Muscle layer of duodenum (tissue), 2 donors: Measurements from ENCODE around the gene HOXC12.

Experiments used
- H3K27ac ChIP-seq: one replicate; pipeline ENCODE4 v1.7.0; 2013; ENCODE audit warnings: mild to moderate bottlenecking, low read length
- H3K27me3 ChIP-seq: one replicate; pipeline ENCODE4 v1.7.0; 2013; ENCODE audit warnings: low read depth, mild to moderate bottlenecking, control low read depth, low read length
- H3K36me3 ChIP-seq, 2 donors: one replicate each; pipeline ENCODE4 v1.7.0; 2013; ENCODE audit warnings: low read length in 2 of 2, control low read depth in 1 of 2, mild to moderate bottlenecking in 1 of 2; ENCODE audit not compliant: insufficient read depth in 2 of 2, control insufficient read depth in 1 of 2
- H3K4me1 ChIP-seq, 2 donors: one replicate each; pipeline ENCODE4 v1.7.0; 2013; ENCODE audit warnings: low read length in 2 of 2, mild to moderate bottlenecking in 2 of 2, control low read depth in 1 of 2, moderate library complexity in 1 of 2; ENCODE audit not compliant: insufficient read depth in 2 of 2, control insufficient read depth in 1 of 2
- H3K4me3 ChIP-seq, 2 donors: one replicate each; pipeline ENCODE4 v1.7.0; 2013; ENCODE audit warnings: low read length in 2 of 2, low read depth in 1 of 2, mild to moderate bottlenecking in 1 of 2
- H3K9me3 ChIP-seq, 2 donors: one replicate each; pipeline ENCODE4 v1.7.0; 2013; ENCODE audit warnings: low read length in 2 of 2, control low read depth in 1 of 2, mild to moderate bottlenecking in 1 of 2; ENCODE audit not compliant: control insufficient read depth in 1 of 2
- donor health status: healthy.

HOXC12 gene

GRCh38 chr12:53989227-53990113 is 34.8 kb downstream of the HOXC12 start:
- Histone ChIP-seq H3K27ac (no peak overlapping the region), H3K4me3 (no peak overlapping the region), H3K36me3 (no peaks in the 10 kb centered on the region), H3K4me1 (peaks cover 0 to 24% of the 10 kb centered on the region in 2 donors), H3K9me3 (no peaks in the 10 kb centered on the region), H3K27me3 (peaks cover 95% of the 10 kb centered on the region)

- Histone ChIP-seq H3K9me3 (no peaks in the 10 kb centered on the region), H3K4me1 (peaks cover 0 to 27% of the 10 kb centered on the region in 2 donors), H3K4me3 (no peak overlapping the region), H3K36me3 (no peaks in the 10 kb centered on the region), H3K27me3 (peaks cover 98% of the 10 kb centered on the region), H3K27ac (no peak overlapping the region)
These were observed 35.8 kb downstream of the HOXC12 start for GRCh38 chr12:53990311-53991076.

GRCh38 chr12:53991077-53991460 is 36.4 kb downstream of the HOXC12 start:
- Histone ChIP-seq H3K9me3 (no peaks in the 10 kb centered on the region), H3K27ac (no peak overlapping the region), H3K4me1 (peaks cover 0 to 25% of the 10 kb centered on the region in 2 donors), H3K36me3 (no peaks in the 10 kb centered on the region), H3K27me3 (peaks cover 98% of the 10 kb centered on the region), H3K4me3 (no peak overlapping the region)

- no peak overlapping the region for H3K27ac ChIP-seq
- H3K4me1 ChIP-seq, result peaks cover 0 to 26% of the 10 kb centered on the region in 2 donors
- peaks cover 97% of the 10 kb centered on the region for H3K27me3 ChIP-seq
- H3K9me3 ChIP-seq, result no peaks in the 10 kb centered on the region
- no peaks in the 10 kb centered on the region for H3K36me3 ChIP-seq
- no peak overlapping the region for H3K4me3 ChIP-seq
These were observed 37.7 kb downstream of the HOXC12 start for GRCh38 chr12:53992377-53992889.

GRCh38 chr12:53993162-53994008 is 38.7 kb downstream of the HOXC12 start:
- Histone ChIP-seq H3K27ac (no peak overlapping the region), H3K36me3 (no peaks in the 10 kb centered on the region), H3K27me3 (peaks cover 97% of the 10 kb centered on the region), H3K4me3 (no peak overlapping the region), H3K4me1 (peaks cover 0 to 26% of the 10 kb centered on the region in 2 donors), H3K9me3 (no peaks in the 10 kb centered on the region)

GRCh38 chr12:53994009-53994263 is 39.2 kb downstream of the HOXC12 start:
- Histone ChIP-seq H3K4me3 (no peak overlapping the region), H3K27me3 (peaks cover 97% of the 10 kb centered on the region), H3K9me3 (no peaks in the 10 kb centered on the region), H3K27ac (no peak overlapping the region), H3K4me1 (peaks cover 0 to 26% of the 10 kb centered on the region in 2 donors), H3K36me3 (no peaks in the 10 kb centered on the region)

GRCh38 chr12:53994264-53995001 is 39.7 kb downstream of the HOXC12 start:
- Histone ChIP-seq H3K36me3 (no peaks in the 10 kb centered on the region), H3K27me3 (peaks cover 94% of the 10 kb centered on the region), H3K9me3 (no peaks in the 10 kb centered on the region), H3K4me1 (peaks cover 0 to 26% of the 10 kb centered on the region in 2 donors), H3K27ac (no peak overlapping the region), H3K4me3 (peak overlapping the region in 1 of 2 donors; percentile 31)

- Histone ChIP-seq H3K4me3 (peak overlapping the region; percentile 66 to 71), H3K9me3 (no peaks in the 10 kb centered on the region), H3K27ac (no peak overlapping the region), H3K36me3 (peaks cover 0 to 3% of the 10 kb centered on the region in 2 donors), H3K4me1 (peaks cover 0 to 29% of the 10 kb centered on the region in 2 donors), H3K27me3 (peaks cover 94% of the 10 kb centered on the region)
These were observed 40.3 kb downstream of the HOXC12 start for GRCh38 chr12:53995002-53995377.

GRCh38 chr12:53995378-53996239 is 40.9 kb downstream of the HOXC12 start:
- H3K27ac ChIP-seq, result no peak overlapping the region
- peaks cover 94% of the 10 kb centered on the region for H3K27me3 ChIP-seq
- peak overlapping the region; percentile 66 to 71 for H3K4me3 ChIP-seq
- H3K36me3 ChIP-seq, result peaks cover 0 to 3% of the 10 kb centered on the region in 2 donors
- peaks cover 0 to 36% of the 10 kb centered on the region in 2 donors for H3K4me1 ChIP-seq
- no peaks in the 10 kb centered on the region for H3K9me3 ChIP-seq
